SK-N-SH treated with all-trans-retinoic acid at 6 μM for 48 hours (cell line): ENCODE results near the gene TMEM30A.

Source experiments
- BACH2 ChIP-seq: fragments of 250-450 bp; sonication (Bioruptor Pico); IDR thresholded peaks from 2 replicates; pipeline ENCODE4 v1.9.0; 2021; ENCODE audit warnings: mild to moderate bottlenecking, borderline replicate concordance
- PPARA ChIP-seq: fragments of 250-450 bp; sonication (Bioruptor Pico); IDR thresholded peaks from 2 replicates; pipeline ENCODE4 v1.5.0; 2020; ENCODE audit warnings: mild to moderate bottlenecking, borderline replicate concordance

DNA sequence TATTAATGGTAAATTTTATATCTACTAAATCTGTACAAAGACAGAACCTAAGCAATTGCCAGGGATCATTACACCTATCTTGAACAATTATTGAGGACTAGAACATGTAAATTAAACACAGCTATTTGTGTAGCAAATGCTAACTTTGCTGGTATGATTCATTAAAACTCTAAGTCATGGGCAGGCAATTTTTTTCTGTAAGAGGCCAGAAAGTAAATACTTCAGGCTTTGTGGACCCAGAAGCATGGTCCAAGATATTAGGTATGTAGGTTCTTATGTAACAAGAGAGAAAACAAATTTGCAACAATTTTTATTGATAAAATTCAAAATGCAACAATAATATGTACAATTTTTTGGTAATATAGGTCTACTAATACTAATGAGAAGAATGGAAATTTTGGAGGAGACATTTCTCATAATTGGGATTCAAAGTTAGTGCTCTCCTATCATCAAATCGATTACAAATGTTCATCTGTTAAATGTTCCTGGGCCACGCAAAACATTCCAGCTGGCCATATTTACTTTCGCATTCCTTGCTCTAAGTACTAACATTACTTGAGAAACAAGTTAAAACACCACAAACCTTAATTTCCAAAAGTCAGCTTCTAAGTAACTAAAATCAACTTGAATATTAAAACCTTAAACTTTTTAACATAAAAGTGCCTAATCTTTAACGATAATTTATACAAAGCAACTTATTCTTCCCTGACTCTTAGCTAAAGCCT is 4.3 kb downstream of the TMEM30A start:
- TF ChIP-seq BACH2 (CRISPR knock-in tag) (no peak), PPARA (CRISPR knock-in tag) (no peak)
